ENCODE data around the gene TMEM40.

Gene TMEM40

DNA sequence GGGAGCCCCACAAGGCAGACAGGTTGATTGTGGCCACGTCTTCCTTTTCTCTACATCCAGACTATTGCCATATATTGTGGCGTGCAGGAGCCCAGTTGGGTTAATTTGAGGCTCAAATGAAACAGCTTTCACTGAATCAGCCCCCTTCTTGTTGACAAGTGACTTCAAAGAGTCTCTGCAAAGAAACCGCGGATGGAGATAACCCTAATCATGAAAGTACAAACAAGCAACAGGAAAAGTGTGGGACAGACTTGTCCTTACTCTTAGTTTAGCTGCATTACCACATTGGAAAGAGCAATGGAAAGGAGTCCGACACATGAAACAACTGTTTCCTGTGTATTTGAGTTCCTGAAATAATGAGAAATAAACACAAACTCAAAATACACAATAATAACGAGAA, 3.3 kb downstream of the TMEM40 start:
- TF ChIP-seq, protein P1, sequence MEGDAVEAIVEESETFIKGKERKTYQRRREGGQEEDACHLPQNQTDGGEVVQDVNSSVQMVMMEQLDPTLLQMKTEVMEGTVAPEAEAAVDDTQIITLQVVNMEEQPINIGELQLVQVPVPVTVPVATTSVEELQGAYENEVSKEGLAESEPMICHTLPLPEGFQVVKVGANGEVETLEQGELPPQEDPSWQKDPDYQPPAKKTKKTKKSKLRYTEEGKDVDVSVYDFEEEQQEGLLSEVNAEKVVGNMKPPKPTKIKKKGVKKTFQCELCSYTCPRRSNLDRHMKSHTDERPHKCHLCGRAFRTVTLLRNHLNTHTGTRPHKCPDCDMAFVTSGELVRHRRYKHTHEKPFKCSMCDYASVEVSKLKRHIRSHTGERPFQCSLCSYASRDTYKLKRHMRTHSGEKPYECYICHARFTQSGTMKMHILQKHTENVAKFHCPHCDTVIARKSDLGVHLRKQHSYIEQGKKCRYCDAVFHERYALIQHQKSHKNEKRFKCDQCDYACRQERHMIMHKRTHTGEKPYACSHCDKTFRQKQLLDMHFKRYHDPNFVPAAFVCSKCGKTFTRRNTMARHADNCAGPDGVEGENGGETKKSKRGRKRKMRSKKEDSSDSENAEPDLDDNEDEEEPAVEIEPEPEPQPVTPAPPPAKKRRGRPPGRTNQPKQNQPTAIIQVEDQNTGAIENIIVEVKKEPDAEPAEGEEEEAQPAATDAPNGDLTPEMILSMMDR (IDR thresholded peaks at IDR 0.05; ENCODE audit: low read depth, low read length), result no peak
- no peak overlapping the region for H3K4me3 ChIP-seq (ENCODE audit: low read depth, low read length)

DNA sequence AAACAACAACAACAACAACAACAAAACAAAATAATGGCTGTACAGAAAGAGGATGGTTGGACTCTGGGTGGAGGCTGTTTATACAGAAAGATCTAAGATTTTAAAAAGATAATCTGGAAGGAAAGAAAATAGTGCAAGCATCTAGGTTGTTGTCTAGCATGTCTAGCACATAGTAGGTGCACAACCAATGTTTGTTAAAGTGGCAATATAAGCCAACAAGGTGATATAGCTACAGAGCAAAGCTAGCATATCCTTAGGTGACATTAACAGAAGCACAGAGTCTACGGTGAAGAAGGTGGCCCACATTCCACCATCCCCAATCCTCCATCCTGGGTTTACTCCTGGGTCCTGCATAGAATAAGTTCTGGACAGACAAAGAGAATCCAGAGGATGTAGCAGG, 4.7 kb downstream of the TMEM40 start:
- TF ChIP-seq, protein P1 (IDR thresholded peaks at IDR 0.05; ENCODE audit: low read depth, low read length), result no peak
- no peak overlapping the region for H3K4me3 ChIP-seq (ENCODE audit: low read depth, low read length)

DNA sequence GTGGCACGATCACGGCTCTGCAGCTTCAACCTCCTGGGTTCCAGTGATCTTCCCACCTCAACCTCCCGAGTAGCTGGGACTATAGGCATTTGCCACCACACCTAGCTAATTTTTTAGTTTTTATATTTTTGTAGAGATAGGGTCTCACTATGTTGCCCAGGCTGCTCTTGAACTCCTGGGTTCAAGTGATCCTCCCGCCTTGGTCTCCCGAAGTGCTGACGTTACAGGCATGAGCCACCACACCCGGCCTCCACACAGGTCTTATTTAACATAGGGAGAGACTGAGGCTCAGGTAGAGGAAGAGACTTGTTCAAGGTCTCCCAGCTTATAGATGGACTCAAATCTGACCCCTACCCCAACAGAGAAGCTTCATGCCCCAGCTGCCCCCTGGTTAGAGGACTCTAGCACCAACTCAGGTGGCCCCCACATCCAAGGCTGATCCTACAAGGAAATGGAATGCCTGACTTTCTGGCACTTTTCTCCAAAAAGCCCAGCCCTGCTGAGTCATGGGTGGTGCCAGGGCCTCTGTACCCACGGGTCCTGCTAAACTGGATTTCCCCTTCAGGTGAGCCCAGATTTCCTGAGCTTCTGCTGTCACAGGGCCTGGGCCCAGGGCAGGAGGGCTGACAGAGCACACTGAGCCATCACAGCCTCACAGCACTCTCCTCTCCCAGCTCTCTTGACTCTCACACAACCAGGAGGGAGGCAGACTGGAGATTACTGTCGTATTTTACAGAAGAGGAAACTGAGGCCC, 5.6 kb downstream of the TMEM40 start:
- no peak overlapping the region for H3K4me3 ChIP-seq (ENCODE audit: low read depth, low read length)
- TF ChIP-seq, protein P1 (IDR thresholded peaks at IDR 0.05; ENCODE audit: low read depth, low read length), result no peak

DNA sequence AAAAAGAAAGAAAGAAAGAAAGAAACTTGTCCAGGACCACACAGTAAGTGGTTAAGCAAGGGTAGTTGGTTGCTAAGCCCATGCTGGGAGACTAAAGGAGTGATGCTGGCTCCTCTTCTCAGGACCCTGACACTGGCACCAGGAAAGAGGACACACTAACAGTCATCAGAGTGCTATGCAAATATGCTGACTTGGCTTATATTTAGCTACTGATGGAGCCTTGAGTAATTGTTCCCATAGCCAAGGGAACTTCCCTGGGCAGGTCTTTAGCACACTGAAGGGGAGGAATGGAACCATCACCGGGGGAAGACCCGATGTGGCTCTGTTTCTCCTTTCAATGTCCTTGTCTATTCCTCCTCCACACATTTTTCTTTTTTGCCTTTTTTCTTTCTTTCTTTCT, 6.2 kb downstream of the TMEM40 start:
- TF ChIP-seq, protein P1 (IDR thresholded peaks at IDR 0.05; ENCODE audit: low read depth, low read length), result no peak
- no peak overlapping the region for H3K4me3 ChIP-seq (ENCODE audit: low read depth, low read length)

DNA sequence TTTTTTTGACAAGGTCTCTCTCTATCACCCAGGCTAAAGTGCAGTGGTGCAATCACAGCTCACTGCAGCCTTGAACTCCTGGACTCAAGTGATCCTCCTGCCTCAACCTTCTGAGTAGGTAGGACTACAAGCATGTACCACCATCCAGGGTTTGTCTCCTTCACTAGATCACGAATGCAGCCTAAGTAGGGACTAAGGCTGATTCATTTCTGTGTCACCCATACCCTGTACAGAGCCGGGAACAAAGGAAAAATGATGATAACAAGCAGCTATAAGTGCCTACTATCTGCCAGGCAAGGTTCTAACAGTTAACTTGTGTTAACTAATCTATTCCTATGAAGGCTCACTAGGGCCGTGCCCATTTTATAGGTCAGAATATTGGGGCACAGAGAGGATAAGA, 7.0 kb downstream of the TMEM40 start:
- TF ChIP-seq, protein P1 (IDR thresholded peaks at IDR 0.05; ENCODE audit: low read depth, low read length), result no peak
- H3K4me3 ChIP-seq (ENCODE audit: low read depth, low read length), result no peak overlapping the region

DNA sequence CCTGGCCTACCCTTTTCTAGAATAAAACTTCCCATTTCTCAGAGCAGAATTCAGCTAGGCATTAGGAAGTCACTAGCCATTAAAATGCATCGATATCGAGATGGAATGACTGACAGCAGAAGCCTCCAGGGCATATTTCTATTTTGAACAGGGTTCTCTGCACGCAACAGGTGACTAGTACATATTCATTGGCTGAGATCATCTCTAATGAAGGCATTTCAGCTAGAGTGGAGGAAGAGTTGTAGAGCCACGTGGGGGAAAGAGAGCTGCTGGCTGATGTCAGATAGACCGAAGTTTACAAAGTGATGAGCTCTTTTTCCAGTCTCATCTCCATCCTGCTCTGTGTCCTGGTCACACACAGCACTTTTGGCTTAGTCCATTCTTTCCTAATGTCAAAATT, 7.5 kb downstream of the TMEM40 start:
- TF ChIP-seq, protein P1 (IDR thresholded peaks at IDR 0.05; ENCODE audit: low read depth, low read length), result no peak
- no peak overlapping the region for H3K4me3 ChIP-seq (ENCODE audit: low read depth, low read length)

DNA sequence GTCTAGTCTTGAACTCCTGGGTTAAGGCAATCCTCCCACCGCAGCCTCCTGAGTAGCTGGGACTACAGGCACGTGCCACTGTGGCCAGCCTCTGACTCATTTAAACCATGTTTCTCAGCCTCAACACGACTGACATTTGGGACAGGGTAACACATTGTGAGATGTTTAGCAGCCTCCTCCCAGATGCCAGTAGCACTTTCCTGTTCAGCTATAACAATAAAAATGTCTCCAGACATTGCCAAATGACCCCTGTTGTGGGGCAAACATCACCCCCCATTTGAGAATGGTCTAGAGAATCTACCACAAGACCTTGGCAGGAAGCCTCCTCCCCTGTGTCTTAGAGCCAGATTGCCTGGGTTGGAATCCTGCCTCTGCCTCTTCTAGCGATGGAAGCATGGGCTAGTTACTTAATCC, 8.4 kb downstream of the TMEM40 start:
- TF ChIP-seq, protein P1 (IDR thresholded peaks at IDR 0.05; ENCODE audit: low read depth, low read length), result no peak
- no peak overlapping the region for H3K4me3 ChIP-seq (ENCODE audit: low read depth, low read length)
